ENCODE results near the gene GTF3C5.

- TF ChIP-seq EZH2 (IDR thresholded peaks at IDR 0.05; ENCODE audit: low read length, missing control alignments): no peak
- TF ChIP-seq CTCF (conservative IDR thresholded peaks at IDR 0.05 in 1 of 2, IDR thresholded peaks at IDR 0.05 in 1 of 2; ENCODE audit: low read depth in 1 of 2, low read length in 2 of 2): no peak
Measured at GRCh38 chr9:133055788-133056420, 25.1 kb downstream of the GTF3C5 start.
